Bronchial epithelial cell (primary cell): ENCODE results near the gene BUB1. TPM values are rescaled to one million over a fixed set of nuclear protein-coding genes. Genes with fewer than 3 reads are reported as not detected.
A peak's percentile ranks its signal among the peaks of the same experiment; 100 is the strongest.
"Not testable (repeated sequence)": the region's sequence is repeated elsewhere in the genome, so short reads cannot be mapped to it uniquely, and the experiment has no call there.

Source experiments
- DNase-seq: peaks from one replicate; pipeline ENCODE4 v3.0.0-alpha.2; 2010; ENCODE audit warnings: low read depth
- FAIRE-seq: peaks from 2 replicates; lab custom pipeline; 2011; peaks lifted over from hg19 to GRCh38; lab: Jason Lieb, UNC
- H3K27me3 ChIP-seq: 2 replicates; pipeline ENCODE4 v1.5.1; 2011; ENCODE audit warnings: low read length; ENCODE audit not compliant: control insufficient read depth, insufficient read depth
- H3K36me3 ChIP-seq: 2 replicates; pipeline ENCODE4 v1.5.1; 2011; ENCODE audit warnings: low read length; ENCODE audit not compliant: control insufficient read depth, insufficient read depth
- H3K4me3 ChIP-seq: 2 replicates; pipeline ENCODE4 v1.5.1; 2011; ENCODE audit warnings: mild to moderate bottlenecking, low read depth, low read length, control low read depth
- total RNA-seq: library from RNA; depleted of rRNA; stranded (reverse); fragments of >200 nt; gene quantifications from 2 replicates; pipeline ENCODE4 v1.2.1, GENCODE V29; 2014
- TF ChIP-seq, protein P1 (sequence below): IDR thresholded peaks from 2 replicates; pipeline ENCODE4 v1.5.1; 2011; ENCODE audit warnings: mild to moderate bottlenecking, moderate library complexity, low read length, control low read depth, inconsistent platforms; ENCODE audit not compliant: insufficient read depth, severe bottlenecking

Gene BUB1
- total RNA-seq, 1 donor from 2014 or later, result 1.3 TPM

- TF ChIP-seq, protein P1, sequence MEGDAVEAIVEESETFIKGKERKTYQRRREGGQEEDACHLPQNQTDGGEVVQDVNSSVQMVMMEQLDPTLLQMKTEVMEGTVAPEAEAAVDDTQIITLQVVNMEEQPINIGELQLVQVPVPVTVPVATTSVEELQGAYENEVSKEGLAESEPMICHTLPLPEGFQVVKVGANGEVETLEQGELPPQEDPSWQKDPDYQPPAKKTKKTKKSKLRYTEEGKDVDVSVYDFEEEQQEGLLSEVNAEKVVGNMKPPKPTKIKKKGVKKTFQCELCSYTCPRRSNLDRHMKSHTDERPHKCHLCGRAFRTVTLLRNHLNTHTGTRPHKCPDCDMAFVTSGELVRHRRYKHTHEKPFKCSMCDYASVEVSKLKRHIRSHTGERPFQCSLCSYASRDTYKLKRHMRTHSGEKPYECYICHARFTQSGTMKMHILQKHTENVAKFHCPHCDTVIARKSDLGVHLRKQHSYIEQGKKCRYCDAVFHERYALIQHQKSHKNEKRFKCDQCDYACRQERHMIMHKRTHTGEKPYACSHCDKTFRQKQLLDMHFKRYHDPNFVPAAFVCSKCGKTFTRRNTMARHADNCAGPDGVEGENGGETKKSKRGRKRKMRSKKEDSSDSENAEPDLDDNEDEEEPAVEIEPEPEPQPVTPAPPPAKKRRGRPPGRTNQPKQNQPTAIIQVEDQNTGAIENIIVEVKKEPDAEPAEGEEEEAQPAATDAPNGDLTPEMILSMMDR, result no peak
- Histone ChIP-seq H3K27me3 (peaks cover 3% of the 10 kb centered on the region), H3K4me3 (no peak overlapping the region), H3K36me3 (no peaks in the 10 kb centered on the region)
- FAIRE-seq (no peak), DNase-seq (no peak)
Measured at GRCh38 chr2:110702514-110703380, 24.9 kb upstream of the BUB1 start.

DNA sequence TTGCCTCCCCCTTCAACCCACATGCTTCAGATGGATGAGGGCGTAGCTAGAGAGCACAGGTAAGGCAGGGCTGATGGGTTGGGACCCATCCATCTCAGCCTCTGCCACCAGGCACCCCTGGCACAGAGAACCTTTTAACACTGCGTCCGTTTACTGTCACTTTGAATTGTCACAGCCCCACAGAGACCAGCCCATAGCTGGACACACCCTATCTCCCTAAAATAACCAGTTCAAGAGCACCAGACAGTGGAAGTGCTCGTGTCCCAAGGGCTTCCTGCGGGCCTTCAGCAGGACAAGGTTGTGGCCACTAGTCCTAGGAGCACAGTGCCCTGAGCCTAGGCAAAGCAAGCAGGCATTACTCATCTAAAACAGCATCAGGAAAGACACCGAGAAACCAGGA lies 20.4 kb upstream of the BUB1 start:
- FAIRE-seq, DNase-seq, H3K36me3 ChIP-seq, H3K4me3 ChIP-seq, H3K27me3 ChIP-seq: not testable (repeated sequence)

DNA sequence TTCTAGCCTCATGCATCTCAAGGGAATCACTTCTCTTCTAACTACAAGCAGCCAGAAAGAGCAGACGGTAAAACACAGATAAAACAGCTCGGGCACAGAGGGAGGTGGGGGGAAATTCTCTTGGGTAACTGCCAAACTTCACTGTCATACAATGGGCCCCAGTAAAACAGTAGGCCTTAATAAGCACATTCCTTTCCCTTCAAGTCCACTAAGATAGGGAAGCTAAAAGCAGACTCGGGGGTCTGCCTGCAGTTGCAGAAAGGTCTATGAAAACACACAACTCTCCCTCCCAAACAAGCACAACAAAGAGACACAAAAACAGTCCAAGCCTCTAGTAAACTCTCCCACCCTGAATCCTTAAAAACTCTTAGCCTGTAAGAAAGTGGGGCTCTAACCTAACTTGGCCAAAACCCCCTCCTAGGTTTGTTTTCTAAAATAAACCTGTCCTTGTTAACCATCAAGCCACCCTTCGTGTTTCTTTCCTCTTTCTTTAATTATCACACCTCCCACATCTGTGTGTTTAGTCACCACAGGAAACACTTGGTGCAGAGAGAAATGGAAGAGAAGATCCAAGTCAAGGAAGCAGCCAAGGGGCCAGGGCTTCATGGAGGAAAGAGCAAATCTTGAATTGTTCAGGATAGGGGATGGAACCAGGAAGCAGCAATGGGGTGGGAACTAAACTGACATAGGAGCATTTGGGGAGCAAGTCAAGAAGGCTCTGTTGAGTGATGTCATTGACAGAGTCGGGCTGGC lies 17.5 kb upstream of the BUB1 start:
- not testable (repeated sequence) for FAIRE-seq, H3K27me3 ChIP-seq, H3K36me3 ChIP-seq, H3K4me3 ChIP-seq, DNase-seq

DNA sequence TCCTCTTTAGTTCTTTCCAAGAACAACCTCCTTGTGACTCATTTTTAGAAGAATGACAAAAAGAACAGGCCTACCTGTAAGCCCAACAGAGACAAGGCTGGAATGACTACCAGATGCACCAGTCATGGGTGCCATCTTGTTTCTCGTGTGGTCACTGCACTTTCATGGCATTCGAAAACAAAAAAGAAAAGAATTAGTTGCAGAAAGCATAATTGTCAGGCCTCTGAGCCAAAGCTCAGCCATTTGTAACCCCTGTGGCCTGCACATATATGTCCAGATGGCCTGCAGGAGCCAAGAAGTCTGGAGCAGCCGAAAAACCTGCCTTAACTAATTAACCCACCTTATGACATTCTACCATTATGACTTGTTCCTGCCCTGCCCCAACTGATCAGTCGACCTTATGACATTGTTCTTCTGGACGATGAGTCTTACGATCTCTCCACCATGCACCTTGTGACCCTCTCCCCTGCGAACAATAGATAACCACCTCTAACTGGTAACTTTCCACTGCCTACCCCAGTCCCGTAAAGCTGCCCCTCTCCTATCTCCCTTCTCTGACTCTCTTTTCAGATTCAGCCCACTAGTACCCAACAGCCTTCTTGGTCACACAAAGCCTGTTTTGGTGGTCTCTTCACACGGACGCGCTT lies 13.9 kb upstream of the BUB1 start:
- no peak for DNase-seq
- no peak for FAIRE-seq
- Histone ChIP-seq H3K36me3 (no peaks in the 10 kb centered on the region), H3K4me3 (no peak overlapping the region), H3K27me3 (no peaks in the 10 kb centered on the region)
- TF ChIP-seq, protein P1, result no peak

- TF ChIP-seq, protein P1, result no peak
- no peaks in the 10 kb centered on the region for H3K36me3 ChIP-seq
- no peak for DNase-seq
- H3K4me3 ChIP-seq, result no peak overlapping the region
- no peaks in the 10 kb centered on the region for H3K27me3 ChIP-seq
- no peak for FAIRE-seq
Measured at GRCh38 chr2:110690083-110690965, 12.5 kb upstream of the BUB1 start.

- peak; percentile 86 for DNase-seq
Measured at GRCh38 chr2:110688594-110689091, 10.8 kb upstream of the BUB1 start.

DNA sequence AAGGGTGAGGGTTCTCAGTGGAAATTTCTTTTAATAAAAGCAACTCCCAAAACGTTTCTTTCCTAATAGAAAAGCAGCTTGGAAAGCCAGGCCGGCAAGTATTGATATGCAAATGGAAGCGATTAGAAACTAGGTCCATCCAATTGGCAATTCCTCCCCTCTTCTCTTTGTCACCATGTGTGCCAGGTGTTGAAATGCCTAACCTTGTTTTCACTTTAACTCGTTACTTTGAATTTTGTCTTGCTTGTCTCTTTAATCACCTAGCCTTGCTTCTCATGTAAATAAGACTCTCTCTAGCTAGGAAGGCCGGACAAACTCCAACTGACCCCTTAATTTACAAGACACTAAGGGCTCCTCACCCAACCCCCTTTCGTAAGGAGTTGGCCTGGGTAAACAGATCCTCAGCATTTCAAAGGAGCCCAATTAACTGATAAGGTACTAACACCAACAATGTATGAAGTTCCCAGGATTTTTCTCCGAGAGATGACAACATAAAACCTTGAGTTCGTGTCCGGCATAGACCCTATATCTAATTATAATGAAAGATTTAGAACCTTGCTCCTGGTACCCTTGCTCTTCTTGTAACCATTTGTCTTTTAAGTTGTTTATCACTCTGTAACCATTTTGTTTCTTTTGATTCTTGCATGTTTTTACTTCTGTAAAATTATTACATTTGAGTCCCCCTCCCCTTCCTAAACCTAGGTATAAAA lies 10.1 kb upstream of the BUB1 start:
- not testable (repeated sequence) for DNase-seq, FAIRE-seq, H3K27me3 ChIP-seq, H3K4me3 ChIP-seq, H3K36me3 ChIP-seq

More at GRCh38 chr2:110688594-110689091, 10.8 kb upstream of the BUB1 start:
- Histone ChIP-seq H3K36me3 (no peaks in the 10 kb centered on the region), H3K4me3 (no peak overlapping the region), H3K27me3 (no peaks in the 10 kb centered on the region)
- TF ChIP-seq, protein P1, result no peak
- no peak for FAIRE-seq
